PC-3 (cell line): Measurements from ENCODE around the gene TMEM59L. TPM values are rescaled to one million over a fixed set of nuclear protein-coding genes. Genes with fewer than 3 reads are reported as not detected.

ENCODE experiments used
- ATAC-seq: fragments of 200-7000 bp; cut with Tn5 transposase; 2 replicates; pipeline ENCODE4 v1.9.1; 2020; ENCODE audit warnings: mild to moderate bottlenecking, moderate library complexity
- BruUV-seq: library from RNA; stranded (reverse); fragments of 400-500 nt; replicated peaks from 2 replicates; lab custom pipeline; 2021; lab: Mats Ljungman, UMichigan
- CTCF ChIA-PET: fragments of 300-600 bp; sonication (Branson Sonifier 250); formaldehyde crosslinking; loops from one replicate; lab custom pipeline; 2022; ENCODE audit warnings: antibody characterized with exemption; lab: Charles Lee
- POLR2A ChIA-PET: fragments of 300-600 bp; sonication (Branson Sonifier 250); formaldehyde crosslinking; loops from one replicate; lab custom pipeline; 2022; ENCODE audit warnings: antibody characterized with exemption; ENCODE audit not compliant: unreplicated experiment; lab: Charles Lee
- DNase-seq: peaks from one replicate; pipeline ENCODE4 v3.0.0-alpha.2; 2015
- H2AFZ ChIP-seq: fragments of 300-600 bp; sonication (generic); 2 replicates; pipeline ENCODE4 v1.6.0; 2016; ENCODE audit warnings: antibody characterized with exemption, low read length
- H3F3A ChIP-seq: fragments of 300-600 bp; sonication (generic); one replicate; pipeline ENCODE4 v1.6.0; 2017; ENCODE audit warnings: antibody characterized with exemption, low read length, control low read depth, mild to moderate bottlenecking; ENCODE audit not compliant: unreplicated experiment
- H3K27ac ChIP-seq: fragments of 300-600 bp; sonication (generic); 2 replicates; pipeline ENCODE4 v1.5.1; 2016; ENCODE audit warnings: mild to moderate bottlenecking, low read length
- H3K27me3 ChIP-seq: fragments of 300-600 bp; sonication (generic); 2 replicates; pipeline ENCODE4 v1.6.1; 2016; ENCODE audit warnings: low read length, mixed read lengths
- H3K36me3 ChIP-seq: fragments of 300-600 bp; sonication (generic); 2 replicates; pipeline ENCODE4 v1.6.1; 2016; ENCODE audit warnings: low read depth, mixed run types, low read length, mixed read lengths
- H3K4me1 ChIP-seq: fragments of 300-600 bp; sonication (generic); 2 replicates; pipeline ENCODE4 v1.5.1; 2016; ENCODE audit warnings: low read length; ENCODE audit not compliant: insufficient read depth
- H3K4me2 ChIP-seq: fragments of 300-600 bp; sonication (generic); 2 replicates; pipeline ENCODE4 v1.6.0; 2016; ENCODE audit warnings: low read length
- H3K4me3 ChIP-seq: fragments of 300-600 bp; sonication (generic); 2 replicates; pipeline ENCODE4 v1.5.1; 2016; ENCODE audit warnings: mild to moderate bottlenecking, low read length, mixed read lengths
- H3K79me2 ChIP-seq: fragments of 300-600 bp; sonication (generic); 2 replicates; pipeline ENCODE4 v1.6.1; 2017; ENCODE audit warnings: low read length, mixed read lengths
- H3K9ac ChIP-seq: fragments of 300-600 bp; sonication (generic); 2 replicates; pipeline ENCODE4 v1.6.0; 2016; ENCODE audit warnings: mild to moderate bottlenecking, low read length
- H3K9me2 ChIP-seq: fragments of 300-600 bp; sonication (generic); replicated peaks from 2 replicates; pipeline ENCODE4 v1.6.1; 2016; ENCODE audit warnings: mixed run types, low read length, mixed read lengths
- H3K9me3 ChIP-seq: fragments of 300-600 bp; sonication (generic); 2 replicates; pipeline ENCODE4 v1.6.1; 2016; ENCODE audit warnings: low read length, mixed read lengths
- H4K20me1 ChIP-seq: fragments of 300-600 bp; sonication (generic); 2 replicates; pipeline ENCODE4 v1.6.1; 2016; ENCODE audit warnings: low read length, mixed read lengths
- CTCF ChIP-seq: fragments of 300-600 bp; sonication (generic); conservative IDR thresholded peaks from 2 replicates; pipeline ENCODE4 v1.5.1; 2017; ENCODE audit warnings: antibody characterized with exemption, low read depth, mild to moderate bottlenecking, low read length
- EZH2 ChIP-seq: fragments of 300-600 bp; sonication (generic); IDR thresholded peaks from one replicate; pipeline ENCODE4 v1.6.1; 2017; ENCODE audit warnings: antibody characterized with exemption, mild to moderate bottlenecking, low read length; ENCODE audit not compliant: unreplicated experiment
- EZH2phosphoT487 ChIP-seq: fragments of 300-600 bp; sonication (generic); IDR thresholded peaks from 2 replicates; pipeline ENCODE4 v1.6.1; 2018; ENCODE audit warnings: mild to moderate bottlenecking, antibody characterized with exemption, low read length, borderline replicate concordance
- intact Hi-C: fragments of 100-400 bp; cut with micrococcal nuclease; formaldehyde crosslinking; loops from 2 replicates; pipeline ENCODE4 v1.9.0; 2023
- total RNA-seq: library from RNA; depleted of rRNA; stranded (reverse); fragments of >200 nt; gene quantifications from 2 replicates; pipeline ENCODE4 v1.2.3, GENCODE V29; 2014

Gene TMEM59L
- total RNA-seq, 1 experiment from 2014 or later: 0.44 TPM

- Histone ChIP-seq H3K9ac (peak overlapping the region; percentile 84; the same call in 1 of the 2 replicates), H3K4me1 (peaks cover 12% of the 10 kb centered on the region), H3K4me2 (peak overlapping the region; percentile 72), H2AFZ (peak overlapping the region; percentile 81), H3K36me3 (no peaks in the 10 kb centered on the region), H3K79me2 (peaks cover 37% of the 10 kb centered on the region), H3K27me3 (no peaks in the 10 kb centered on the region), H3K27ac (no peak overlapping the region), H4K20me1 (0 out of 2 replicates have a peak, but pooled peaks cover 3% of the 10 kb centered on the region), H3K9me2 (no peaks in the 10 kb centered on the region), H3F3A (no peaks in the 10 kb centered on the region), H3K9me3 (no peaks in the 10 kb centered on the region), H3K4me3 (peak overlapping the region; percentile 79)
- TF ChIP-seq EZH2 (no peak), EZH2phosphoT487 (no peak), CTCF (no peak)
- DNase-seq (peak; percentile 94), ATAC-seq (peak; percentile 90)
- intact Hi-C loops: loop anchor here (5.0 kb wide), 1 partner anchor 114 kb away; the partner anchor contains the start of gene ELL
- no TSS peak for BruUV-seq
- POLR2A ChIA-PET: no interaction called here
- CTCF ChIA-PET: no interaction called here
These were observed 23.7 kb downstream of the TMEM59L start for GRCh38 chr19:18636183-18636968.

- Histone ChIP-seq H3F3A (no peaks in the 10 kb centered on the region), H3K36me3 (no peaks in the 10 kb centered on the region), H3K9me3 (no peaks in the 10 kb centered on the region), H3K4me3 (peak within 1 kb of the TSS; percentile 79), H3K79me2 (peaks cover 40% of the 10 kb centered on the region), H3K4me2 (peak within 1 kb of the TSS; percentile 99), H2AFZ (peak within 1 kb of the TSS; percentile 81), H3K4me1 (peaks cover 12% of the 10 kb centered on the region), H3K27me3 (no peaks in the 10 kb centered on the region), H3K27ac (no peak within 1 kb of the TSS), H3K9ac (peak within 1 kb of the TSS; percentile 84), H3K9me2 (no peaks in the 10 kb centered on the region), H4K20me1 (0 out of 2 replicates have a peak, but pooled peaks cover 3% of the 10 kb centered on the region)
- intact Hi-C loops: loop anchor here (5.0 kb wide), 1 partner anchor 115 kb away; the partner anchor contains the start of gene ELL
- DNase-seq: no peak
- TF ChIP-seq EZH2 (no peak), CTCF (no peak), EZH2phosphoT487 (no peak)
- ChIA-PET POLR2A (no interaction called here), CTCF (no interaction called here)
- no peak for ATAC-seq
- no TSS peak for BruUV-seq
These were observed 24.4 kb downstream of the TMEM59L start, which contains the start of gene KLHL26 for GRCh38 chr19:18636969-18637629. Gene KLHL26, plus strand, starts transcription at chr19:18637028. Its CDS starts 27 bp downstream, at chr19:18637055.
